ENCODE measurements around the gene FAM120AOS.

FAM120AOS gene

DNA sequence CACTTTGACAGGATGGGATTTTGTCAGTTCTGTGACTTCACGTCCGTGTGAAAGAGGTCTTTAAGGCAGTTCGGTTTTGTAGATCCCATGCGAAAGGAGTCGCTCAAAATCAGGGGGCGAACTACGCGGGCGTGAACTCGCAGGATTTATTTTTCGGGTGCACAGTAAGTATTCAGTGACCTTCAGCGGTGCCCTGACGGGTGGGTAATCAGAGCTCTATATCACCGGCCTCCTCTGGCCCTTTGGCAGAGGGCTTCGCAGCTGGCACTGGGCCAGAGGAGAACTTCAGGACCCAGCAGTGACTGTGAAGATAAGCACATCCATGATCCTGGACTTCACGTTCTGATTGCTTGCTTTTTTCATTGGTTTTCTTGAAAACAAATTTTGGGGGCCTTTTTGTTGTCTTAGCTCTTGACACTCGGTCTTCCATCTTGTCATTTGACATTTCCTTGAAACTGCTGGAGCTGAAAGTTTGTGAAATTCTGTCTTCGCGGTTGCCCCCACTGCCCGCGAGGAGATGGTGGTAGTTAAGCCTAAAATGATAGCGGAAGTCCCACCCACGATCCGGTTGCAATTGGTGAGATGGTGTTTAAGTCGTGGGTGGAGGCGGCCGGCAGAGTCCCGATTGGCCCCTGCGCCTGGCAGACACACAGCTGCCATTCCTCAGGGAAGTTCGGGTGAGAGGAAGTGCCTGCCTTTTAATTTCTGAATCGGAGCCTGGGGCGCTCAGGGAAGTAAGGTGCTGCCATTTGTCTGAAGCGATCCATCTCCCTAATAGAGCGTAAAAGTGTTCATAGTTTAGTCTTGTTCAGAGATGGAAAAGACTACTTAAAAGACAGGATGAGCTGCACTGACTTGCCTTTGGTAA lies at the start of gene FAM120AOS:
Gene FAM120AOS, minus strand, starts transcription at position 535 of the 868 bp plus-strand sequence. CDS start 872 bp downstream, outside the sequence.
- DNase-seq (ENCODE audit: low read depth, low spot score), result peak; percentile 81
- peak within 1 kb of the TSS; percentile 95 for H3K27ac ChIP-seq

DNA sequence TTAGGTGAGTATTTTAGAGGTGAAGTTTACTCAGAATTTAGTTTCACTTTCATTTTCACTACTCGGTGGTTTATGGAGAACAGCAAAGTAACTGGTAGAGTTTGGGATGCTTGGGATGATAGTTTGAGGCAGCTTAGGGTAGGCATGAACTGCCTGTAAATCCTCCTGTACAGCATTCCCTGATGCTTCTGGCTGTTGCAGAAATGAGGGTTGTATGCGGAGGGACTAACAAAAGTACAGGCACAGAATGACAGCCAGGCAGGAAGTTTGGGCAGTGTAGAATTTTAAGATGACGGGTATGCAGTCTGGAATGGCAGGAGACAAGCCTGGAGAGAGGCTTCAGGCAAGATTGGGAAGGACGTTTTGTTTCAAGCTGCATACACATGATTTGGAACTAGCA lies 48.0 kb upstream of the FAM120AOS start:
- H3K27ac ChIP-seq, result no peak overlapping the region
- no peak for DNase-seq (ENCODE audit: low read depth, low spot score)

DNA sequence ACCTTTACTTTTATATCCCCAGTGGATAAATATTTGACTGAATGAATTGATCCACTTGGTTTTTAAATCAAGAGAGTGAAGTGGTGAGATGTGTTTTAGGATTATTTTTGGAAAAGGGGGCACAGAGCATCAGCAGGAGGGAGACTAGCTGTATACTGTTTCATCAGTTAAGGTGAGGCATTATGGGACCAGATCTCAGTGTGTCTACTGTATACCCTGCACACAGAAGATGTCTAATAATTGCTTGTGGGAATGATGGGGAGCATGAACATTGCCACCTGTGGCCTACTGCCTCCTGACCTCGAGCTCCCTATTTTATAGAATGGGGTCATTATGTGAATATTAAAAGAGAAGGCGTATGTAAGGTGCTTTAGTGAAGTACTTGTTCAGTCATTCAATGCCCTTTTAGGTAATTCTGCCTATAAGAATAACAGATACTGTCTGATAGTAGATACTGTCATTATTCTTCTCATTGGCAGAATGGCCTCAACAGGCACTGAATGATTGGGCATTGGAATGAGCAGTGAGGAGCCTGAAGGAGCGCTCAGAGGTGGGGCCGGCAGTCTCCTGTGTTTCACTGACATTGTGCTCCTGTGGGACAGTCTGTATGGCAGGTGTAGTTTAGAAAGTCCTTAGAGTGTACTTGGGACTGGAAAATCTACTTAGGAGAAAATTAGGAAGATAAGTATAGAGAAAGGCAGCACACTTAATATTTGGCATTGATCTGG lies 47.4 kb upstream of the FAM120AOS start:
- no peak overlapping the region for H3K27ac ChIP-seq
- no peak for DNase-seq (ENCODE audit: low read depth, low spot score)

DNA sequence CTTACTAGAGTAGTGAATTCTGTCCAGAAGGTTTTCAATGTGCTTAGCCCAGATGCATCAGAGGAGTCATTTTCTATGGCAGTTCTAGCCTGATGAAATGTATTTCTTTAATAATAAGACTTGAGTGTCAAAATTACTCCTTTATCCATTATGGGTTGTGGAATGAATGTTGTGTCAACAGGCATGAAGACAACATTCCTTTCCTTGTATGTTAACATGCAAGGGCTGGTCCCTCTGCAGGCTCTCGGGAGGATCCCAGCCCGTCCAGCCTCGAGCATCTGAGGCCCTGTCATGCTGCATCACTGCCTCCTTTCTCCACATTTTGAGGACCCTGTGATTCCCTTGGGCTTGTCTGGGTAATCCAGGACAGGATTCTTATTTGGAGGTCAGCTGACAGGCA lies 42.9 kb upstream of the FAM120AOS start:
- DNase-seq (ENCODE audit: low read depth, low spot score), result no peak
- no peak overlapping the region for H3K27ac ChIP-seq

DNA sequence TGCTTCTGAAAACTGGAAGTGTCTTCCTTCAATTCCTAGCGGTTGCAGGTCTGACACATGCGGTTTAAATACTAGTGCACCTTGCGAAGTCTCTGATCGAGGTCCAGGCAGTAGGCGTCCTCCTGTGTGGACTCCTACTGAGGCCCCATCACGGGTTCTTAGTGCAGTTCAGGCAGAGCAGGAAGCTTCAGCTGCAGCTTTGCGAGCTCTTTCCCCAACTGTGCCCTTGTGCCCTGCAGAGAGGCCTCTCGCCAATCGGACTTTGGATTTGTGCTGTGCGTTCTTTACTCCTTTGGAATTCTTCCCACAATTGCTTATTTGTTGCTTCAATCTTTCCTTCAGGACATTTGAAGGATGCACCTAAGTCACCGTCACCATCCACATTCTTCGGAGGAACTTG lies 40.6 kb upstream of the FAM120AOS start:
- no peak overlapping the region for H3K27ac ChIP-seq
- no peak for DNase-seq (ENCODE audit: low read depth, low spot score)

DNA sequence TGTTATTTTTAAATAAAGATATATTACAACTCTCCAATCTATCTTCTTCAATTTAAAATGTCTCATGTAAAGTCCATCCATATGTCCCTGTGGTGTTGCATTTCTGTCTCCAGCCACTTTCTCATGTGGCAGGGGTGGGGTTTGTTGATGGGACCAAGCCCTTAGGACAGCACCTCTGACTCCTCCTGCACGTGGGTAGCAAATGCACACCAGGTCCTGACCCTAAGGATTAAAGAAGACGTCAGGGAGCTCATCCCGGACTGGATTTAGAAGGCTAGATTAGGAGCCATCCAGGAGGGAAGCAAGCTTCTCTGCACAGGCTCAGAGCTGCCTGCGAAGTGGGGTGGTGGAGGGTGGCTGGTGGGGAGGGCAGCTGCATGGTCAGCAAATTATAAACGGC lies 38.9 kb upstream of the FAM120AOS start:
- no peak for DNase-seq (ENCODE audit: low read depth, low spot score)
- no peak overlapping the region for H3K27ac ChIP-seq

DNA sequence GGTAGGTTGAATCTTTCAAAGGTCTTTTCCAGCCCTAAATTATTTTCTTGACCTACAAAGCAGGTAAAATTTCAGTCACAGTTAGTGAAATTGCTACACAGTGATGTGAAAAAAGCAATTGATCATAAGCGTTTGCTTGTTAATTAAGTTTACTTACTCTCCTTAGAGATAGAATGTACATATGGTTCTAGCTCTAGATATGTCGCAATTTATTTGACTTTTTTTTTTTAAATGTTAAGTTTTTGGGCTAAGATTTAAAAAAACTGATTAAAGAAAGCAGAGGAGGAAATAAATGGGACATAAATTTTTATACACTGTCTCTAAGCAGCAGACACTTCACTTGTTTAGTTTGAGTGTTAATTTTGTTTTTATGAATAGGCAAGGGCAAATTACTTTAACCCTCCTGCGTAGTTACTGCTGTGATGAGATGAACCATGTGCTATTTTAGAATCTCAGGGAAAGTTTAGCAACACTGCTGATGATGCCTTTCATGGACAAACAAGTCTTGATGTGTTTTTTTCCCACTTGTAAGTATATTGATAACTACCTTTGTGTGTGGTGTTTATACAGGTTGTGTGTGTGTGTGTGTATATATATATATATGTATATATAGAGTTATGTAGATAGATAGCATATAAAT lies 38.3 kb upstream of the FAM120AOS start:
- no peak for DNase-seq (ENCODE audit: low read depth, low spot score)
- no peak overlapping the region for H3K27ac ChIP-seq

DNA sequence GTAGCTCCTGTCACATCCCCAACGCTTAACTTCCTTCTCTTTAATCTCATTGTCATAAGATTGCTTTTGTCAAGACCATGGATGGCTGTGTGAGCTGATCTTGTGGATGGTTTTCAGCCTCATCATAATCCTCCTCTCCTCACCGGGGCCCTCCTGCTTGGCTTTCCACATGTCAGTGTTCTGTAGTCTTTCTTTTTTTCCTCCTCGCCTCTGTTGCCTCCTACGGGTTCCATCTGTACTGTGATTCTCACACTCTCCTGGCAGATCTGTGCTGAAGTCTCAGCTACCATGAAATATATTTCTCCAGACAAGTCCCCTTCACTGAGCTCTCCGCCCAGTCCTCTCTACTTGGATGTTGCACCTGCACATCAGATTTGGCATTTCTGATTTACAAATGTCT lies 34.9 kb upstream of the FAM120AOS start:
- DNase-seq (ENCODE audit: low read depth, low spot score), result no peak
- H3K27ac ChIP-seq, result no peak overlapping the region

DNA sequence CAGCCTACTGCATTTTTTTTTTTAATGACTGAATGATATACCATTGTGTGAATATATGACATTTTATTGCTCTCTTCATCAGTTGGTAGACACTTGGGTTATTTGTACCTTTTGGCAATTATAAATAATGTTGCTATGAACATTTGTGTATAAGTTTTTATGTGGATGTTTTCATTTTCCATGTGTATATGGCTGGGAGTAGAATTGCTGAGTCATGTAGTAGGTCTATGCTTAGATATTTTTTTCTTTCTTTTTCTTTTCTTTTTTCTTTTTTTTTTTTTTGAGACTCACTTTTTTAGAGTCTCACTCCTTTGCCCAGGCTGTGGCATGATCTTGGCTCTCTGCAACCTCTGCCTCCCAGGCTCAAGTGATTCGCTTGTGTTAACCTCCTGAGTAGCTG lies 32.9 kb upstream of the FAM120AOS start:
- DNase-seq (ENCODE audit: low read depth, low spot score), result no peak
- H3K27ac ChIP-seq, result no peak overlapping the region

DNA sequence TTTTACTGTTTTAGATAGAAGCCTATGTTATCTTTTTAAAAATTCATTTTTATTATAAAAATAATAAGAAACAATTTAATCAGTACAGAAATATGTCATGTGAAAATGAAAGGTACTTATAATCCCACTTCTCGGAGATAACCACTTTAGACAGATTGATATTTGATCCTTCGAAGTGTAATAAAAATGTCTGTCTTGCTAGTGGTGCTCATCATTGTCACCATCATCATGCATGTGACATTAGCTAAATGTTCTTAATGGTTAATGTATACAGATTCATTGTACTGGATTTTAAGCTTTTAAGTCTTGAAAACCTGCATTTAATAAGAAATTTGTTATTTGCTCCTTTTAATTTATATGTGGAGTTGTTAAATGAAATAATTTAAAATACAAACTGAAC lies 30.1 kb upstream of the FAM120AOS start:
- H3K27ac ChIP-seq, result no peak overlapping the region
- no peak for DNase-seq (ENCODE audit: low read depth, low spot score)

DNA sequence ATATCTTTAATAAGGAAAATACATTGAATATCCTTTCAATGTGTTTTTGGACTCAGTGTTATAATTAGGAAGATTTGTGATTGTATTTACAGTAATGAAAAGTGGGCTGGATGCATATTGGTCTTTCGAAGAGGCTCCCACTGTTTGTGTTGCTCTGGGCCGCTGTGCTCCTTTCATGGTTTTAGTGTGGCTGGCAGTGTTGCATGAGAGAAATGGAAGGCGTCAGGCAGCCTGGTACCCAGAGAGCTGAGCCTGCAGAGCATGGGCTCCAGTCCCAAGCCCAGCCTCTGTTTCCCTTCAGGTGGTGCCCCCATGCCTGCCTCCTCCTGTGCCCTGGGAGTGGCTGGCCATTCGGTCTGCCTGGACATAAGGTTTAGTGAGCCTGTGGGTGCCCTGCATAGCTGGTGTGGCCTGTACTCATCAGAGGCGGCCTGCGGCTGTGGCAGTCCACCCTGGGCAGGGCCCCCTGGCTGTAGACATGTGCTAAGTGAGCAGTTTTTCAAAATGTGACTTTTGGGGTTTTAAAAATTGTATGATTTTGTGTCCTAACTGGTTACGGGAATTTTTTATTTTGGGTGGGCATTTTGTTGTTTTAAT lies 27.4 kb upstream of the FAM120AOS start:
- DNase-seq (ENCODE audit: low read depth, low spot score), result no peak
- no peak overlapping the region for H3K27ac ChIP-seq

DNA sequence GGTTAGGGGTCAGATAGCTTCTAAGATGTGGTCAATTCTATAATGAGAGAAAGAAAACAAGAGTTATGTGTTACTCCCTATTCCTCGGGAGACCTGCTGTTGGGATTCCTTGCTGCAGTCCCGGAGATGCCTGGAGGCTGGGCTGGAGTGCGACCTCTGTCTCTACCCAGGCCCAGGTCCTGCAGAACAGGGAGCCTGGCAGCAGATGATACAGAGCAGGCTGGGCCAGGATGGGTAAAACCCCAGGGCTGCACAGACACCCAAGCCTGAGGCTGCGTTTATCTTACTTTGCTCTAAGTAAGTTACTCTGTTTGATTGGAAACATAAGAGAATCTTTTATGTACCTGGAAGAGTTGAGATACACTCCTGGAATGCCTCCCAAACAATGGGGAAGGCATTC lies 26.9 kb upstream of the FAM120AOS start:
- H3K27ac ChIP-seq, result no peak overlapping the region
- DNase-seq (ENCODE audit: low read depth, low spot score), result no peak

DNA sequence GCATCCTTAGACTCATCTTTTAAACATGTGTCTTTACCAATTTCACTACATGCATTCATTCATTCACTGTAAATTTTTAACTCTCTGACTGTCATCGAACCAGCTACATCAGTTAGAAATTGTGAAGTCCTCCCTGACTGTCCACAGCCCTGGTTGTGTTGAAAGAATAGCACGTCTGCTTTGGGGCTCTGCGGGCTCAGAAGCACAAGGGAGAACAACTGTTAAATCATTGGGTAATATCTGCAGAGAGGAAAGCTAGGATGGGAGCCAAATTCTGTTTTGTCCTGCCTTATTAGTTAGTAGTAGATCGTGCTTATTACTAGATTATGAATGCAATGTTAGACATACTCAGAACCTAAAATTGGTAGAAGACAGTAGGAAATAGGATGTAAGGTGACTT lies 26.3 kb upstream of the FAM120AOS start:
- no peak for DNase-seq (ENCODE audit: low read depth, low spot score)
- no peak overlapping the region for H3K27ac ChIP-seq

DNA sequence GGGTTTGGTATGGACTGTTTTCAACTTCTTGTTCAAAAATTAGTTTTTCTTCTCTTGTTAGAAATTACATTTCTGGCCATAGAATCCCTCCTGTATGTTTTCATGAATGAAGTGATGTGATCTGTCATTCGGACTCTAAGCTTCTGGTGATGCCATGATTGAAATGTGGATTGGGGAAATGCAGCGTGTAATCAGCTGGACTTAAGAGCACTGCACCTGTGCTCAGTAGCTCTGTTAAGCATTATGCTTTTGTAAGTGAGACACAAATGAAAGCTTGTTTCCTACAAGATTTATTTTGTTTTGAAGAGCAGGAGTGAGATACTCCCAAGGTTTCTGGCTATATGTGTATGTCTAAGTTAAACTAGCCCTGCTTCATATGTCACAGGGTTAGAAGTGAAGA lies 24.0 kb upstream of the FAM120AOS start:
- H3K27ac ChIP-seq, result no peak overlapping the region
- DNase-seq (ENCODE audit: low read depth, low spot score), result no peak

DNA sequence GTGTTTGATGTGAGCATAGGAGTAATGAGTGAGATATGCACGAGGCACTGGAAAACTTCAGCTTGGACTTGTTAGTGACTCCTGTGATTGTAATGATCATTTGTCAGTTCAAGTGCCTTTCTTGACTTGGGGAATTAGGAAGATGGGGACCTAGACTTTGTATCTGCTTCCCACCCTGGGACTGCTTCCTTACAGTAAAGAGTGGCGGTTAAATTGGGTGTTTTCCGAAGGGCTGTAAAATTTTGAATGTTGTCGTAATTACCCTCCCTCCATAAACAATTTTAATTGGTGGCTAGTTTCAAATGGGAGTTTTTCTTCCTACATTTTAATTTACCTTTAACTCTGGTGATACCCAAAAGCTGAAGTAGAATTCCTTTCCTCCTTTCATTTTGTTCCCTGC lies 23.5 kb upstream of the FAM120AOS start:
- no peak overlapping the region for H3K27ac ChIP-seq
- DNase-seq (ENCODE audit: low read depth, low spot score), result no peak

DNA sequence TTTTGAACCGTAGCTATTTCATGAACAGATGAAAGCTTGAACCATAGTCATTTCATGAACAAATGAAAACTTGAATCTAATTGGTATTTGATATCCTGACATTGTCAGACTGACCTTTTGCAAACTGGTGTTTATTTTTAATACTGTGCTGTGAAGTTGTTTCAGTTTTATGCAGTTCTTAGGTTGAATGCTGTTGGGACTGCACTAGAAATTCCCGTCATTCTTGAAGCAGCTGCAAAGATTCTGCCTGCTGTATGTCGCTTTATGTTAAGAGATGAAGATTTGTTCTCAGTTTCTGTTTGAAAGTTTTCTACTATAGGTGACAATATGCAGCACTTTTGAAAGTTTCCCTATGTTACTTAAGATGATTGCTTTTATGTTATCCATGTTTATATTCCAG lies 22.5 kb upstream of the FAM120AOS start:
- DNase-seq (ENCODE audit: low read depth, low spot score), result no peak

DNA sequence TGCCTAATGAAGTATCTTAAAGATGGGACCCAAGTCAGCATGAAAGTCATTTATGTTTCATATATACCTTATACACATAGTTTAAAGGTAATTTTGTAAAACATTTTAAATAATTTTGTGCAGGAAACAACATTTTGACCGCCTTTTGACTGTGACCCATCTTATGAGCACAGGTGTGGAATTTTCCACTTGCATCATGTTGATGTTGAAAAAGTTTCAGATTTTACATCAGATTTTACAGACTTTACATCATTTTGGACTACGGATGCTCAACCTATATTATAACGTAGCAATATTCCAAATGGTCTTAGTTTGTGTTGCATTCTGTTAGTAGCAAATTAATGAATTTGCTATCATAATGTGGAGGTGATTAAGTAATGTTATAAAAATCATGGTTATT lies 21.7 kb upstream of the FAM120AOS start:
- no peak overlapping the region for H3K27ac ChIP-seq
- DNase-seq (ENCODE audit: low read depth, low spot score), result no peak

More for the DNA sequence above, 22.5 kb upstream of the FAM120AOS start:
- no peak overlapping the region for H3K27ac ChIP-seq

DNA sequence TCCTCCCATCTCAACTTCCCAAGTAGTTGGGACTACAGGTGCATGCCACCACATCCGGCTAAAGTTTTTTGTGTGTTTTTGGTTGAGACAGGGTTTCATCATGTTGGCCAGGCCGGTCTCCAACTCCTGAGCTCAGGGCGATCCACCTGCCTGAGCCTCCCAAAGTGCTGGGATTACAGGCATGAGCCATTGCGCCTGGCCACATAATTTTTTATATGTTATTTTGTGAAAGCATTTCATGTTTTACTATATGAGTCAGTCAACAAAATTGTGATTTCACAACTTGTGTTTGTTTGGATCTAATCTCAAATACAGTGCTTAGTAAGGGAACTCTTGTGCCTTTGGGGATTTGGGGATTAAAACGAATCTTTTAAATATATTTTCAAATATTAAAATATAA lies 20.0 kb upstream of the FAM120AOS start:
- DNase-seq (ENCODE audit: low read depth, low spot score), result no peak

DNA sequence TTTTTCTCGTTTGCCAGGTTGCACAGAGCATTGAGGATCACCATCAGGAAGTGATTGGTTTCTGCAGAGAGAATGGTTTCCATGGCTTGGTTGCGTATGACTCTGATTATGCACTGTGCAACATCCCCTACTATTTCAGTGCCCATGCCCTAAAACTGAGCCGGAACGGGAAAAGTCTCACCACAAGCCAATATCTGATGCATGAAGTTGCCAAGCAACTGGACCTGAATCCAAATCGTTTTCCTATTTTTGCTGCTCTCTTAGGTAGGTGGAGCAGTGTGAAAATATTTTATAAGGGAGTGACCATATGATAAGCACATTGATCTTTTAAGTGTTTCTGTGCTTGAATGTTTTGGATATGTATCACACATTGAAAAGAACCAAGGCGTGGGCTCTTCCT lies 17.7 kb upstream of the FAM120AOS start:
- no peak for DNase-seq (ENCODE audit: low read depth, low spot score)
- peak overlapping the region; percentile 10 for H3K27ac ChIP-seq

More for the DNA sequence above, 20.0 kb upstream of the FAM120AOS start:
- H3K27ac ChIP-seq, result peak overlapping the region; percentile 47

DNA sequence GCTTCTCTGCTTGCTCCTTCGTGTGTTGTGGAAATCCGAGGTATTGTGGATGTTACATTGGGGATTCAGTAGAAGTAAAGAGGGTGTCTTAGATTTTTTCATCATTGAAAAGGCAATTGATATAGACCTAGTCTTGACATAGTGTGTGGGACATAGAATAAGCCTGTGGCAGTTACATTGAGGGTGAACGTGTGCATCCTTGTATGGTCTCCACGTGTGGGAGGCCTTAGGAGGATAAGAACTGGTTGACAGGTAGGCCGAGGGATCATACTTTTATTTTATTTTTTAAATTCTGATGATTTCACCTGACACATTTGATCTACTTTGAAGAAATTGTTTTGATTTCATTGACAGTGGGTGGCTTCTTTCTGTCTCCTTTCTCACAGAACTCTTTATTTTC lies 17.0 kb upstream of the FAM120AOS start:
- no peak for DNase-seq (ENCODE audit: low read depth, low spot score)
- H3K27ac ChIP-seq, result no peak overlapping the region
